DOHH2 (cell line): Measurements from ENCODE around the gene INHBE.

Source experiments
- H3F3A ChIP-seq: fragments of 200-600 bp; sonication (generic), shearing (Covaris generic); 2 replicates; pipeline ENCODE4 v1.6.0; 2016; ENCODE audit warnings: antibody characterized with exemption, mild to moderate bottlenecking; ENCODE audit not compliant: control insufficient read depth, insufficient read depth
- H3K27ac ChIP-seq: fragments of 200-600 bp; sonication (generic); 2 replicates; pipeline ENCODE4 v1.5.1; 2014; ENCODE audit warnings: low read depth, mild to moderate bottlenecking, low read length, moderate library complexity
- H3K27me3 ChIP-seq: fragments of 200-600 bp; sonication (generic); 2 replicates; pipeline ENCODE4 v1.6.1; 2014; ENCODE audit warnings: mild to moderate bottlenecking, low read length, mixed read lengths; ENCODE audit not compliant: control insufficient read depth
- H3K36me3 ChIP-seq: fragments of 200-600 bp; sonication (generic); 2 replicates; pipeline ENCODE4 v1.6.1; 2014; ENCODE audit warnings: mild to moderate bottlenecking, low read length, moderate library complexity, mixed read lengths; ENCODE audit not compliant: control insufficient read depth
- H3K4me1 ChIP-seq: fragments of 200-600 bp; sonication (generic); 2 replicates; pipeline ENCODE4 v1.6.1; 2014; ENCODE audit warnings: mild to moderate bottlenecking, low read length, mixed read lengths; ENCODE audit not compliant: control insufficient read depth
- H3K4me2 ChIP-seq: fragments of 200-600 bp; sonication (generic); 2 replicates; pipeline ENCODE4 v1.6.0; 2014; ENCODE audit warnings: mild to moderate bottlenecking, low read length, moderate library complexity
- H3K4me3 ChIP-seq: fragments of 200-600 bp; sonication (generic); 2 replicates; pipeline ENCODE4 v1.5.1; 2014; ENCODE audit warnings: mild to moderate bottlenecking, low read length, mixed read lengths
- H3K79me2 ChIP-seq: fragments of 200-600 bp; sonication (generic); 2 replicates; pipeline ENCODE4 v1.6.1; 2014; ENCODE audit warnings: mild to moderate bottlenecking, low read length, mixed read lengths; ENCODE audit not compliant: control insufficient read depth
- H3K9me2 ChIP-seq: fragments of 200-600 bp; sonication (generic); replicated peaks from 2 replicates; pipeline ENCODE4 v1.6.1; 2014; ENCODE audit warnings: mild to moderate bottlenecking, low read length, mixed read lengths; ENCODE audit not compliant: control insufficient read depth
- H3K9me3 ChIP-seq: fragments of 200-600 bp; sonication (generic); 2 replicates; pipeline ENCODE4 v1.6.1; 2014; ENCODE audit warnings: antibody characterized with exemption, low read length, mixed read lengths; ENCODE audit not compliant: control insufficient read depth, insufficient read depth
- H4K20me1 ChIP-seq: fragments of 200-600 bp; sonication (generic); 2 replicates; pipeline ENCODE4 v1.6.0; 2014; ENCODE audit warnings: low read depth, mild to moderate bottlenecking, antibody characterized with exemption, low read length, moderate library complexity; ENCODE audit not compliant: control insufficient read depth, insufficient read depth
- EZH2phosphoT487 ChIP-seq: fragments of 200-600 bp; sonication (generic); IDR thresholded peaks from 2 replicates; pipeline ENCODE4 v1.6.1; 2017; ENCODE audit warnings: borderline replicate concordance, mild to moderate bottlenecking, antibody characterized with exemption, low read length, moderate library complexity, mixed read lengths
- TF ChIP-seq, protein P1 (sequence below): fragments of 200-600 bp; sonication (generic); IDR thresholded peaks from one replicate; pipeline ENCODE4 v1.5.1; 2014; ENCODE audit warnings: antibody characterized with exemption, mild to moderate bottlenecking, low read depth, low read length; ENCODE audit not compliant: poor library complexity, severe bottlenecking

INHBE gene

DNA sequence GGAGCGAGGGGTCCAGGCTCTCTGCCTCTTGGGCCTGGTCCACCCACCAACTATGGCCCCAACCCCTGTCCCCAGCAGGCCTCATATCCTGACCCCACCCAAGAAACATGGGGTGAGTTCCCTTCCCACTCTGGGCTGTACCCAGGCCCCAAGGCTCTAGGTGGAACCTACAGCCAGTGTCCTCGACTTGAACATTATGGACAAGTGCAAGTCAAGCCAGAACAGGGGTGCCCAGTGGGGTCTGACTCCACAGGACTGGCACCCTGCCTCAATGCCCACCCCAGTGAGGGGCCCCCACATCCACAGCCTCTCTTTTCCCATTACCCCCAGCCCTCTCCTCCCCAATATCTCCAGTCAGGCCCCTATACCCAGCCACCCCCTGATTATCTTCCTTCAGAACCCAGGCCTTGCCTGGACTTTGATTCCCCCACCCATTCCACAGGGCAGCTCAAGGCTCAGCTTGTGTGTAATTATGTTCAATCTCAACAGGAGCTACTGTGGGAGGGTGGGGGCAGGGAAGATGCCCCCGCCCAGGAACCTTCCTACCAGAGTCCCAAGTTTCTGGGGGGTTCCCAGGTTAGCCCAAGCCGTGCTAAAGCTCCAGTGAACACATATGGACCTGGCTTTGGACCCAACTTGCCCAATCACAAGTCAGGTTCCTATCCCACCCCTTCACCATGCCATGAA lies 16.0 kb downstream of the INHBE start:
- H3K79me2 ChIP-seq: peaks cover 5% of the 10 kb centered on the region
- H3K4me1 ChIP-seq: peaks cover 19% of the 10 kb centered on the region
- H3K36me3 ChIP-seq: peaks cover 47% of the 10 kb centered on the region; the same call in 1 of the 2 replicates
- TF ChIP-seq EZH2phosphoT487: no peak
- TF ChIP-seq, protein P1, sequence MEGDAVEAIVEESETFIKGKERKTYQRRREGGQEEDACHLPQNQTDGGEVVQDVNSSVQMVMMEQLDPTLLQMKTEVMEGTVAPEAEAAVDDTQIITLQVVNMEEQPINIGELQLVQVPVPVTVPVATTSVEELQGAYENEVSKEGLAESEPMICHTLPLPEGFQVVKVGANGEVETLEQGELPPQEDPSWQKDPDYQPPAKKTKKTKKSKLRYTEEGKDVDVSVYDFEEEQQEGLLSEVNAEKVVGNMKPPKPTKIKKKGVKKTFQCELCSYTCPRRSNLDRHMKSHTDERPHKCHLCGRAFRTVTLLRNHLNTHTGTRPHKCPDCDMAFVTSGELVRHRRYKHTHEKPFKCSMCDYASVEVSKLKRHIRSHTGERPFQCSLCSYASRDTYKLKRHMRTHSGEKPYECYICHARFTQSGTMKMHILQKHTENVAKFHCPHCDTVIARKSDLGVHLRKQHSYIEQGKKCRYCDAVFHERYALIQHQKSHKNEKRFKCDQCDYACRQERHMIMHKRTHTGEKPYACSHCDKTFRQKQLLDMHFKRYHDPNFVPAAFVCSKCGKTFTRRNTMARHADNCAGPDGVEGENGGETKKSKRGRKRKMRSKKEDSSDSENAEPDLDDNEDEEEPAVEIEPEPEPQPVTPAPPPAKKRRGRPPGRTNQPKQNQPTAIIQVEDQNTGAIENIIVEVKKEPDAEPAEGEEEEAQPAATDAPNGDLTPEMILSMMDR: no peak
- no peaks in the 10 kb centered on the region for H3K9me3 ChIP-seq
- H3F3A ChIP-seq: 0 out of 2 replicates have a peak, but pooled peaks cover 3% of the 10 kb centered on the region
- H3K27ac ChIP-seq: no peak overlapping the region
- H3K9me2 ChIP-seq: no peaks in the 10 kb centered on the region
- no peak overlapping the region for H3K4me3 ChIP-seq
- H3K27me3 ChIP-seq: no peaks in the 10 kb centered on the region
- H4K20me1 ChIP-seq: no peaks in the 10 kb centered on the region
- H3K4me2 ChIP-seq: no peak overlapping the region

DNA sequence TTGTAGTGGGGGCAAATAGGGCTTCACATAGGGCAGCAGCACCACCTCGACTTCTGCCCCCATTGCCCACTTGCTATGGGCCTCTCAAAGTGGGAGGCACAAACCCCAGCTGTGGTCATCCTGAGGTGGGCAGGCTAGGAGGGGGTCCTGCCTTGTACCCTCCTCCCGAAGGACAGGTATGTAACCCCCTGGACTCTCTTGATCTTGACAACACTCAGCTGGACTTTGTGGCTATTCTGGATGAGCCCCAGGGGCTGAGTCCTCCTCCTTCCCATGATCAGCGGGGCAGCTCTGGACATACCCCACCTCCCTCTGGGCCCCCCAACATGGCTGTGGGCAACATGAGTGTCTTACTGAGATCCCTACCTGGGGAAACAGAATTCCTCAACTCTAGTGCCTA lies 16.6 kb downstream of the INHBE start:
- H4K20me1 ChIP-seq: no peaks in the 10 kb centered on the region
- 0 out of 2 replicates have a peak, but pooled peaks cover 3% of the 10 kb centered on the region for H3F3A ChIP-seq
- H3K4me2 ChIP-seq: no peak overlapping the region
- peaks cover 25% of the 10 kb centered on the region for H3K4me1 ChIP-seq
- peaks cover 51% of the 10 kb centered on the region; the same call in 1 of the 2 replicates for H3K36me3 ChIP-seq
- no peak for TF ChIP-seq EZH2phosphoT487
- TF ChIP-seq, protein P1: no peak
- H3K27me3 ChIP-seq: no peaks in the 10 kb centered on the region
- H3K9me3 ChIP-seq: no peaks in the 10 kb centered on the region
- H3K27ac ChIP-seq: no peak overlapping the region
- no peaks in the 10 kb centered on the region for H3K9me2 ChIP-seq
- H3K79me2 ChIP-seq: peaks cover 10% of the 10 kb centered on the region
- no peak overlapping the region for H3K4me3 ChIP-seq

DNA sequence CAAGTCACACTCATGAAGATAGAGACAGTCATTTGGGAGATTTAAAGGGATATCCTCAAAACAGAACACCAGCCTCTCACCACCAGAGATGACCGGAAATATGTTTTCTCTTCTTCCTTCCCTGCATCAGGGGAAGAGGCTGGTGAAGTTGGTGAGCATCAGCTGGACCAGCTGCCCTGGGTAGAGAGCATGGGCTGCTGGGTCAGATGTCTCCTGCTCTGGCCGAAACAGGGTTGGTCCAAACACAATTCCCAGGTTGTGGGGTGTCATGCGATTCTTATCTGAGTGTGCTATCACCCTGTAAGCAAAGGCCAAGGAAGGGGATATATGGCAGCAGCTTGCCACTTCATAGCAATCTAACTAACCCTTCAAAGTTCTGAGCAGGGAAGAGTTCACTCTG lies 17.3 kb downstream of the INHBE start:
- Histone ChIP-seq H3F3A (no peaks in the 10 kb centered on the region), H3K4me3 (no peak overlapping the region), H3K27me3 (no peaks in the 10 kb centered on the region), H3K4me2 (no peak overlapping the region), H3K27ac (no peak overlapping the region), H3K79me2 (peaks cover 18% of the 10 kb centered on the region), H3K4me1 (peaks cover 26% of the 10 kb centered on the region), H3K9me3 (no peaks in the 10 kb centered on the region), H3K9me2 (no peaks in the 10 kb centered on the region), H3K36me3 (peaks cover 56% of the 10 kb centered on the region), H4K20me1 (no peaks in the 10 kb centered on the region)
- TF ChIP-seq, protein P1: no peak
- no peak for TF ChIP-seq EZH2phosphoT487
